HG02840 (cell line): ENCODE data around the gene SIRT6.
"Not testable (repeated sequence)": the region's sequence is repeated elsewhere in the genome, so short reads cannot be mapped to it uniquely, and the experiment has no call there.

Experiments used
- ATAC-seq: cut with Tn5 transposase; IDR thresholded peaks from one replicate; pipeline ENCODE4 v1.9.1; 2021; ENCODE audit warnings: mild to moderate bottlenecking, moderate library complexity, moderate number of reproducible peaks; ENCODE audit not compliant: unreplicated experiment, low FRiP score

SIRT6 gene

GRCh38 chr19:4139614-4140236 is 42.6 kb downstream of the SIRT6 start:
- no peak for ATAC-seq

GRCh38 chr19:4138445-4138844 is 43.9 kb downstream of the SIRT6 start:
- no peak for ATAC-seq

- no peak for ATAC-seq
These were observed 45.7 kb downstream of the SIRT6 start for GRCh38 chr19:4136680-4137088.

- not testable (repeated sequence) for ATAC-seq
These were observed 47.0 kb downstream of the SIRT6 start for GRCh38 chr19:4135386-4135785.

GRCh38 chr19:4134351-4134750 is 48.0 kb downstream of the SIRT6 start:
- ATAC-seq = no peak

- ATAC-seq = no peak
These were observed 51.5 kb downstream of the SIRT6 start for GRCh38 chr19:4130744-4131438.

- not testable (repeated sequence) for ATAC-seq
These were observed 53.3 kb downstream of the SIRT6 start for GRCh38 chr19:4129050-4129449.

GRCh38 chr19:4127322-4127721 is 55.0 kb downstream of the SIRT6 start:
- not testable (repeated sequence) for ATAC-seq

- ATAC-seq = no peak
These were observed 57.7 kb downstream of the SIRT6 start for GRCh38 chr19:4124638-4125037.
